PFSK-1 (cell line): ENCODE measurements around the gene CFAP410.

Experiments
- FOXP2 ChIP-seq: optimal IDR thresholded peaks from 2 replicates; pipeline ENCODE3; 2011; ENCODE audit warnings: borderline replicate concordance, control low read depth, inconsistent platforms; ENCODE audit not compliant: insufficient read depth; ENCODE audit errors: extremely low read length, extremely low read depth
- POLR2AphosphoS5 ChIP-seq: IDR thresholded peaks from 2 replicates; pipeline ENCODE4 v1.6.1; 2012; ENCODE audit warnings: low read depth, mild to moderate bottlenecking, control low read depth, low read length, moderate library complexity
- SIN3A ChIP-seq: IDR thresholded peaks from 2 replicates; pipeline ENCODE4 v1.6.1; 2012; ENCODE audit warnings: mild to moderate bottlenecking, low read length, moderate library complexity, borderline replicate concordance; ENCODE audit not compliant: insufficient read depth
- TAF1 ChIP-seq: IDR thresholded peaks from 2 replicates; pipeline ENCODE4 v1.6.1; 2012; ENCODE audit warnings: low read length, control low read depth, borderline replicate concordance; ENCODE audit not compliant: insufficient read depth
- TF ChIP-seq, protein P1 (sequence below), 2 experiments: IDR thresholded peaks; 2 replicates each; pipeline versions ENCODE4 v1.6.1 to v1.8.0; 2011 to 2012; ENCODE audit warnings: low read depth in 2 of 2, low read length in 2 of 2, control low read depth in 1 of 2, inconsistent platforms in 1 of 2, mild to moderate bottlenecking in 1 of 2, moderate library complexity in 1 of 2; ENCODE audit not compliant: insufficient read depth in 1 of 2

- TF ChIP-seq FOXP2 (no peak), POLR2AphosphoS5 (no peak), TAF1 (no peak), SIN3A (no peak)
- TF ChIP-seq, protein P1, sequence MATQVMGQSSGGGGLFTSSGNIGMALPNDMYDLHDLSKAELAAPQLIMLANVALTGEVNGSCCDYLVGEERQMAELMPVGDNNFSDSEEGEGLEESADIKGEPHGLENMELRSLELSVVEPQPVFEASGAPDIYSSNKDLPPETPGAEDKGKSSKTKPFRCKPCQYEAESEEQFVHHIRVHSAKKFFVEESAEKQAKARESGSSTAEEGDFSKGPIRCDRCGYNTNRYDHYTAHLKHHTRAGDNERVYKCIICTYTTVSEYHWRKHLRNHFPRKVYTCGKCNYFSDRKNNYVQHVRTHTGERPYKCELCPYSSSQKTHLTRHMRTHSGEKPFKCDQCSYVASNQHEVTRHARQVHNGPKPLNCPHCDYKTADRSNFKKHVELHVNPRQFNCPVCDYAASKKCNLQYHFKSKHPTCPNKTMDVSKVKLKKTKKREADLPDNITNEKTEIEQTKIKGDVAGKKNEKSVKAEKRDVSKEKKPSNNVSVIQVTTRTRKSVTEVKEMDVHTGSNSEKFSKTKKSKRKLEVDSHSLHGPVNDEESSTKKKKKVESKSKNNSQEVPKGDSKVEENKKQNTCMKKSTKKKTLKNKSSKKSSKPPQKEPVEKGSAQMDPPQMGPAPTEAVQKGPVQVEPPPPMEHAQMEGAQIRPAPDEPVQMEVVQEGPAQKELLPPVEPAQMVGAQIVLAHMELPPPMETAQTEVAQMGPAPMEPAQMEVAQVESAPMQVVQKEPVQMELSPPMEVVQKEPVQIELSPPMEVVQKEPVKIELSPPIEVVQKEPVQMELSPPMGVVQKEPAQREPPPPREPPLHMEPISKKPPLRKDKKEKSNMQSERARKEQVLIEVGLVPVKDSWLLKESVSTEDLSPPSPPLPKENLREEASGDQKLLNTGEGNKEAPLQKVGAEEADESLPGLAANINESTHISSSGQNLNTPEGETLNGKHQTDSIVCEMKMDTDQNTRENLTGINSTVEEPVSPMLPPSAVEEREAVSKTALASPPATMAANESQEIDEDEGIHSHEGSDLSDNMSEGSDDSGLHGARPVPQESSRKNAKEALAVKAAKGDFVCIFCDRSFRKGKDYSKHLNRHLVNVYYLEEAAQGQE (IDR thresholded peaks at IDR 0.05; ENCODE audit: insufficient read depth in 1 of 2, low read depth in 2 of 2, low read length in 2 of 2) = no peak
These were observed 37.2 kb downstream of the CFAP410 start for GRCh38 chr21:44301961-44302406.
